SK-MEL-5 (cell line): ENCODE measurements around the gene CAD. TPM values are rescaled to one million over a fixed set of nuclear protein-coding genes. Genes with fewer than 3 reads are reported as not detected.
"Not testable (repeated sequence)": the region's sequence is repeated elsewhere in the genome, so short reads cannot be mapped to it uniquely, and the experiment has no call there.

ENCODE experiments used
- DNase-seq: peaks from one replicate; pipeline ENCODE4 v3.0.0-alpha.2; 2016; ENCODE audit warnings: low read depth, low spot score
- in situ Hi-C: cut with HindIII; loops from 2 replicates; pipeline ENCODE4 v1.10.0; 2016; ENCODE audit warnings: low sequenced_read_pairs, high pct_unique_total_duplicates, low pct_unique_long_range_greater_than_20kb
- total RNA-seq: library from RNA; depleted of rRNA; stranded (reverse); fragments of >200 nt; shearing (Covaris generic); gene quantifications from 2 replicates; pipeline ENCODE4 v1.2.3, GENCODE V29; 2014

Gene CAD
- total RNA-seq, 1 experiment from 2014 or later, result 37.0 TPM

DNA sequence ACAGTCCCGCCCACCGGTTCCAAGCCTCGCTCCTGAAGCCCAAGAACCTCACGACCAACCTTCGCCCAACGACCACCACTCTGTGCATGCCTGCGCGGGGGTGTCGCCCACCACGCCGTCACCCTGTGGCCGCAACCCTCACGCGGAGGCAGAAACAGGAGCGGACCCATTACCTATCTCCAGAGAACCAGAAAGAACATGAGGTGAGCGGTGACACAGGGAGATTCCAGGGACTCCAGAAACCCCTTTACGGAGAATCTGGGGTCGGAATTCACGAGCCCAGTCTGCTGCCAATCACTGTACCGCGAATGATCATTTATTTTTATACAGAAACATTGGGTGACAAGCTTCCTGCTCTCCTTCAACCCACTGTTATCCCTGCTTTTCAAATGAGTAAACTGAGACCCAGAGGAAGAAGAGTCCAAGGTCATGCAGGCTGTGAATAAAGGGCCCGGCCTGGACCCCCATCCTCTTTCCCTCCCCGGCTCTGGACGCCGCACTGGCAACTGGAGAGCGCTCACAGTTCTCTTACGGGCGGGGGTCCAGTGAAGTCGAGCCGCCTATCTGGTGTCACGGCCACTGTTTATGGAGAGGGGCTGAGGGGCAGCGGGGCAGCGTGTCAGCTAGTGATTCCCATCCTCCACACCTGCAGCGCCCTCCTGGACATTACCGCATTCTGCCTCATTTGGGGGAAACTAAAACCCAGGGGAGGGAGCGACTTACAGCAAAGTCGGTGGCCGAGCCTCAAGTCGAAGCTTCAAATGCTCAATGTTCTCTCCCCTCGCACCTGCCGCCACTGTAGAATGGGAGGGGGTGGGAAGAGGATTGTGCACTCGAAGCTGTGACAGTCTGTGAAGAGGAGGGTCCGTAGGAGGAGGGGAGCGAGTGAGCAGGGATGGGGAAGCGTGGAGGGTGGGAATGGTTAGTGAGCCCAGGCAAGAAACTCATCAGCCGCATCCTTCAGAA, 46.4 kb downstream of the CAD start:
- in situ Hi-C loops, result no loop called here
- no peak for DNase-seq

DNA sequence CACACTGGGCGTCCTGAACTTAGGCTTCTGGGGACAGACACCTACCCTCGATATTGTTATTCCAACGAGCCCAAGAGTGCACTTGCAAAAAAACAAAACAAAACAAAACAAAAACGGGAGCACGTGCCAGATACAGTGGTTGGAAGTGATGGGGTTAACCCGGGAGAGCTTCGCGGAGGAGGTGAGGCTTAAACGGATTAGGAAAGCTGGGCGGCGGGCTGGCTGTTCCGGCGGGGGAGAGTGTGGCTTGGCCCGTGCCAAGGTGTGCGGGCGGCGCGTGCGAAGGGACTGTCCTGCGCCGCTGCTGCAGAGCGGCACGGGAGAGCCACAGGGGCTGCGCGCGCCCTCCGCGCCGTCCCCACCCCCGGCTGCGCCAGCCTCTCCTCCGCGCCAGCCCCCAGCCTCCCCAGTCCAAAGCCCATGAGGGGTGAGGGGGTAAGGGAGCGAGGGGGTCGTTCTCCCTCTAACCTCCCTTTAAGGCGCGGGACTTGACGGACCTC, 47.1 kb downstream of the CAD start:
- no peak for DNase-seq
- in situ Hi-C loops, result no loop called here

DNA sequence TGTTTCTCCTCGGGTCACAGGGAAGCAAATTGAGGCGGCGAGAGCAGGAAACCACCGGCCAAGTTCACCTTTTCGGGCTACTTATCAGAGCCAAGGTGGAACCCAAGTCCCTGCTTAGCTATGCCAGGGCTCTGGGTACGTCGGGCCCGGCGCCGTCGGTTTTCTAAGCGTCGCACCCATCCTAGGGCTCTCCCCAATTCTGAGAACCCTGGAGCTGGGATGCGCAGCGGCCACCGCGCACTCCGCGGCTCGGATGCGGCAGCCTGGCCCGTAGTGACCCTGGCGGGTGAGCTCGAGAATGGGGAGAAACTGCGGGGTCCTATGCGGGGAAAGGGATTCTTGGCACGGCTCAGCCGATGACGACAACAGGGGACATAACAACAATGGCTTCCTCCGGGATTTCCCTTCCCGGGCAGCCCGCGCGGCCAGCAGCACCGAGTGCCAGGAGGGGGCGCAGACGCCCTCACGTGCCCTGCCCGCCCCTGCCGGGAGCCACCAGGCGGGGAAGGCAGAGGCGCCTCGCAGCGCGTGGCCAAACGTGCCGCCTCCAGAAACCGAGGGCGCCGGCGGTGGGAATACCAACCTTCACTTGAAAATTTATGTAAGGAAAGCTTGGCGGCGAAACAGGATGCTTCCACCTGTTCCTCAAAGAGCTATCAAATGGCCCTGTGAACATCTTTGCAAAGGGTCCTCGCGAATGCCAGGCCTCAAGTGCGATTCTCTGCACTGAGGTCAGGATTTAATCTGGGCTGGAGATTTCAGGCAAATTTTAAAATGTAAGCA, 47.8 kb downstream of the CAD start:
- DNase-seq, result peak; percentile 58
- in situ Hi-C loops, result no loop called here

DNA sequence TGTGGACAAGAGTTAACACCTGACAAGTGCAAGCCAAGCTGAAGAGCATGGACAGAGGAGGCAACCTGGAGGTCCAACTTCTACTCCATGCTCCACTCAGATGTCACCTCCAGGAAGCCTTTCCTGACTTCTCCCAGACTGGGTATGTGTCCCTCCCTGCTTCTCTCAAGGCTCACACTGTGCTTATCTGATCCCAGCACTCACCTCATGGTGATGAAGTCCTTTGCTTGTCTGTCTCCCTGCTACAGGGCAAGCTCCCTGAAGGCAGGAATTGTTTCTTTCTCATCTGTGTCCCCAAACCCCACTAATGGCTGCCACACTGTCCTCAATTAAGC, 48.3 kb downstream of the CAD start:
- in situ Hi-C loops, result no loop called here

DNA sequence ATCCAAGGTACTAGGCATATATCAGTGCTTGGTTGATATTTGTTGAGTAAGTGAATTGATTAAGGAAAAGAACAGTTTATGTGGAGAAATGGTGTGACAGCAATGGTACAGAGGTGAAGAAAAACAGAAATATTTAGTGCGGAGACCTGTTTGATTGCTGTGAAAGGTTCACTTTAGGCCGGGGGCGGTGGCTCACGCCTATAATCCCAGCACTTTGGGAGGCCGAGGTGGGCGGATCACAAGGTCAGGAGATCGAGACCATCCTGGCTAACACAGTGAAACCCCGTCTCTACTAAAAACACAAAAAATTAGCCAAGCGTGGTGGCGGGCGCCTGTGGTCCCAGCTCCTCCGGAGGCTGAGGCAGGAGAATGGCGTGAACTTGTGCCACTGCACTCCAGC, 51.1 kb downstream of the CAD start:
- DNase-seq, in situ Hi-C loops: not testable (repeated sequence)

More for the DNA sequence above, 48.3 kb downstream of the CAD start:
- no peak for DNase-seq

DNA sequence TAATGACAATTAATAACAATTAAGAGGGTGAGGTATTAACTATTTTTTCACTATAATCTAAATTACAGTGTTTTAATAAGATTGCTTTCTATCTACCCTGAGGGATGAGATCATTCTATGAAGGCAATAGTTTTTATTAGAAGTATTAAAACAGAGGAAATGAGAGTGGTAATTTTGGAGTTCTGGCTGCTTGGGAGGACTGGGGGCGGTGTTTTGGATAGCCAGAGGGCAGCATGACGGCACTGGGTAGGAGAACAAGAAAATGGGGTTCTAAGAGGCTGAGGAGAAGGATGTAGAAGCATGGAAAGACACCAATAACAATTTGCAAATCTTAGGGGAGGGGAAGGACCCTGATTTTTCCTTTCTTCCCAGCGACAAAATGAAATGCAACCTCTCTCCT, 53.0 kb downstream of the CAD start:
- in situ Hi-C loops, result no loop called here
- DNase-seq, result no peak

DNA sequence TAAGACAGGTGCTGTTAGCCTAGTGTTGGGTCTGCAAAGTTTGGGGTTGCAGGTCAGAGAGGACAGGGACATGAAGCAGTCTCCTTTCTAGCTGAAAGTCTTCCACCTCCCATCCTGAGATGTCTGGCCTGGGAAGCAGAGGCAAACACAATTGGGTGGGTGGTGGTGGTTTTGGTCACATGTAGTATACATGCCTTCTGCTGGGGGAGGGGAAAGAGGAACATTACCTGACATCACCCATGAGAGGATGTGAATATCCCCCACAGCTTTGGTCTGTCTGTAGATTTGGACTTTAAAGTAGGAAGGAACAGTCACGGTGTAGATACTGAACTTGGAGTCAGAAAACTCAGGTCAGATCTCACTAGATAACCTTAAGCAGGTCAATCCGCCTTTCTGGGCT, 53.5 kb downstream of the CAD start:
- in situ Hi-C loops, result no loop called here

DNA sequence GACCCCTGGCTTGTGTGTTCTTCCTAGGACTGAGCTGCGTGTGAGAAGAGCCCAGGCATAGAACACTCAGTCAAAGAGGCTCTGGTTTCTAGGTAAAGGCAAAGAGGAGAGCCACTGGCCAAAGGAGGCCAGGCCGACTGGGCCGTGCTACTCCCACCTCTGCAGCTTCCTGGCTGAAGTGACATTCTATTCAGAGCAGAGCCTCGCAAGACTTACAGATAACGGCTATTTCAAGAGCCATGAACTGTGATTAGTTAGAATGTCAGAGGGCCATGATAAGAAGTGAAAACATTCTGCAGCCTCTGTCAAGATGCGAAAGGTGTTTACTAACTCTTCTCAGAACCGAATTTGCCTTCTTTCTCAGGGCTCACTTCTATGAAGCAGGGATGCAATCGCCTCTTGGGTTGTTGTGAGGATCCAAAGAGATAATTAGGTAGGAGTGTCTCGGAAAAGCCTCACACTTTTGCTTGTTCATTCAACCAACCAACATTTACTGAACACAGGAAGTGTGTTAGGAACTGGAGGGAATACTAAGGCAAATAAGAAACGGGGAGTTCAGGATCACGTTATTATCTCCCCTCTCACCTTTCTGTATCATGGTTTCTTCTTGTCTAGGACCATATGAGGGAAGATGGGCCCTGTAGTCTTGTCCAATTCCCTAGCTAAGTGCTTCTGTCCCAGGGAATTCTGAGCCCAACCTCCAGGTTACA, 54.6 kb downstream of the CAD start:
- in situ Hi-C loops, result no loop called here
- no peak for DNase-seq

More for the DNA sequence above, 53.5 kb downstream of the CAD start:
- DNase-seq, result no peak

DNA sequence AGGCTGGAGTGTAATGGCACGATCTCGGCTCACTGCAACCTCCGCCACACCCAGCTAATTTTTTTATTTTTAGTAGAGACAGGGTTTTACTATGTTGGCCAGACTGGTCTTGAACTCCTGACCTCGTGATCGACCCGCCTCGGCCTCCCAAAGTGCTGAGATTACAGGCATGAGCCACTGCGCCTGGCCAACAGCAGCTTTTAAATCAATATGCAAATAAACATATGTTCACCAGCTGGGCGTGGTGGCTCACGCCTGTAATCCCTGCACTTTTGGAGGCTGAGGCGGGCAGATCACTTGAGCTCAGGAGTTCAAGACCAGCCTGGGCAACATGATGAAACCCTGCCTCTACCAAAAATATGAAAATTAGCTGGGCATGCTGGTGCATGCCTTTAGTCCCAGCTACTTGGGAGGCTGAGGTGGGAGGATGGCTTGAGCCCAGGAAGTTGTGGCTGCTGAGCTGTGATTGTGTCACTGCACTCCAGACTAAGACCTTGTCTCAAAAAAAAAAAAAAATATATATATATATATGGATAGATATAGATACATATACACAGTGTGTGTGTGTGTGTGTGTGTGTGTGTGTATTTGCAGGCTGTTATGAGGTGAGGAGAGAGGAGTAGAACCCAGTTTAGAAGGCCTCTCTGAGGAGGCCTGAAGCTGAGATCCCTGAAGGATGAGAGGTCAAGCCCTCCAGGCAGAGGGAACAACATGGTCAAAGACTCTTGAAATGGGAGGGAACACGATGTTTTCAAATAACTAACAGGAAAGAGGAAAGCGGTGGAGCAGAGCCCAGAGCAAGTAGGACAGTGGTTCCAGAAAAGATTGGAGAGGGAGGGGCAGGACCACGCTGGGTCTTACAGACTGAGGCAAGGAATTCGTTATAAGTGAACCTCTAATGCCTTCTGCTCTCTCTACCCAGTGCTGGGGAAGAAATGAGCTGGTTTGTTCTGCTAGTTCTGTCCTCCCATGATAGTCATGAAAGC, 55.7 kb downstream of the CAD start:
- in situ Hi-C loops, result not testable (repeated sequence)

DNA sequence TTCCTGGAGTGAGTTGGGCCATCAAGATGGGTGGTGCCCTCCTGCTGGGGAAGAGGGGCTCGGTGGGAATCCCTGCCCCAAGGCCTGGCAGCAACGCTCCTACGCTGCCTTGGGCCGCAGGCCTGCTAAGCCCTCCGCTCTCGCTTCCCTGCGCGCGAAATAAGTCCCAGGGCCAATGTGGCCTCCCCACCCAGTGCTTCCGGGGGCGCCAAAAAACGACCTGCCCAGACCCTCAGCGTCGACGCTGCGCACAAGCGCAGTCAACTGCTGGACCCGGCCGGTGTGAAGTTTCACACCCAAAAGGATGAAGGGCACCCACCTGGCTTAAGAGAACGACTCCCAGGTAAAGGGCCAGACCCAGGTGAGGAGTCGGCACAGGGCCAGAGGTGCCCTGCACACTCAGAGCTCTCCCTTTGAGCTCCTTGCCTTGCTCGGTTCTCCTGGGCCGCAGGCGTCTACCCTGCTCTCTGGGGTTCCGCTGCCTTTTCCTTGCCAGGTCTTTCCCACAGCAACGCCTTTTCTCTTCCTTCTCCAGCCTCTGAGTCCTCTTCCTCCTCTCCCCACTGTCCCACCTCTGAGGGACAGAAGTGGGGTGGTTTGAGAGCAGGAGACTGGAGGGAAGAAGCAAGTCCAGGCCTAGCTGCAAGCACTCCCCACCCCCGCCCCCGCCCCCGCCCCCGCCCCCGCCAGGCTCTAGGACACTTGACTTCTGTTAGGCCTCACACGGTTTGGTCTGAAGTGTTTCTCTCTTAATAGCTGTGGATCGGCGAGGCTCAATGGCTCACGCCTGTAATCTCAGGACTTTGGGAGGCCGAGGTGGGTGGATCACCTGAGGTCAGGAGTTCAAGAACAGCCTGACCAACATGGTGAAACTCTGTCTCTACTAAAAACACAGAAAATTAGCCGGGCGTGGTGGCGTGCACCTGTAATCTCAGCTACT, 58.3 kb downstream of the CAD start, which contains the start of gene DNAJC5G:
DNAJC5G (plus strand) TSS at position 223 of the 940 bp plus-strand sequence. CDS start 1,296 bp downstream, outside the sequence.
- in situ Hi-C loops, result no loop called here
- DNase-seq, result no peak

More for the DNA sequence above, 55.7 kb downstream of the CAD start:
- not testable (repeated sequence) for DNase-seq

DNA sequence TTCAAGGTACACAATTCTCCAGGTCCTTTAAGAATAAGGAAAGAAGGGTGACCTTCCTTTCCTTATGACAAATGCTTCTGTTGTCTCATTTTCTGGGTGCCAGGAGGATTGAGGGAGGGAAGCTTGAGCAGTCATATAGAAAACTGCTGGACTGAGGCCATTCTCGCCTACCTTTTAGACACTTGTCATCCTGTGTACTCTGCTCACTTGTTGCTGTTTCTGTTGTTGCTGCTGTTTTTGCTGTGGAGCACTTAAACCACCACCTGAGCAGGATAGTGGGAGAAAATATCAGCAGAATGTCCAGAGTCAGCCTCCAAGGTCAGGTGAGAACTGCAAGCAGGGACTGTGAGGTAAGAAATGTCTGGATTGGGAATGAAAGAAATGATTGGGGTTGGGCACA, 60.8 kb downstream of the CAD start:
- DNase-seq, result no peak
- in situ Hi-C loops, result no loop called here

DNA sequence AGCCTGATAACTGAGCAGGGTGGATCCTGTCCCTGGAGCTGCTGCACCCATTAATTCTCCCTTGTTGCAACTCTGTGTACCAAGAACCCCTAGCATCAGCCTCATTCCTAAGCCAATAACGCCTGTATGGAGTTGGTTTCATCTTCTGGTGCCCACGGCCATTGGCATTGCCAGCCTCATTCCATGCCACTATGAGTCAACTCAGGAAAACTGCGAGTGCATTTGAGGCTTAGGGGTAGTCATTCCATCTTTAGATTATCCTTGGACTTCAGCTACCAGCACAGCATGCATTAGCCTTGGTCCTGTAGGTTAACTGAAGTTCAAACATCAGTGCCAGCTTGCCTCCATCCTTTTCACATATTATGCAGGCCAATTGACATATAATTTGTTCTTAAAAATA, 63.7 kb downstream of the CAD start:
- in situ Hi-C loops, result no loop called here
- no peak for DNase-seq

DNA sequence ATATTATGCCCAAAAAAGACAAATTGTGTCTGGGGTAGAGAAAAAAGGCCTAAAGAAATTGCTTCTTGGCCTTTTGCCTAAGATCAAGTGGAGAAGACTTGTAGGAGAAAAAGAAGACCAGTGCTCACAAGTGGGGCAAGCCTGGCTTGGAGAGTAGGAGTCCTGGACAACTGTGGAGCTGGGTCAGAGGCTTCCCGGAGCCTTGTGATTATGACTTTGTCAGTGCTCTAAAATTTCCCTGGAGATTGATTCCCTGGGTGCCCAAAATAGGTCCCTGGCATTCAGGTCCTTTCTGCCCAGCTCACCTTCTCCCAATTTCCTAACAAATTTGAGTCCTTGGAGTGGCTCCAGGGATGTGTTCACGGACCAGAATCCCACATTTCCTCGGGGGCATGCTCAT, 64.3 kb downstream of the CAD start:
- in situ Hi-C loops, result no loop called here

DNA sequence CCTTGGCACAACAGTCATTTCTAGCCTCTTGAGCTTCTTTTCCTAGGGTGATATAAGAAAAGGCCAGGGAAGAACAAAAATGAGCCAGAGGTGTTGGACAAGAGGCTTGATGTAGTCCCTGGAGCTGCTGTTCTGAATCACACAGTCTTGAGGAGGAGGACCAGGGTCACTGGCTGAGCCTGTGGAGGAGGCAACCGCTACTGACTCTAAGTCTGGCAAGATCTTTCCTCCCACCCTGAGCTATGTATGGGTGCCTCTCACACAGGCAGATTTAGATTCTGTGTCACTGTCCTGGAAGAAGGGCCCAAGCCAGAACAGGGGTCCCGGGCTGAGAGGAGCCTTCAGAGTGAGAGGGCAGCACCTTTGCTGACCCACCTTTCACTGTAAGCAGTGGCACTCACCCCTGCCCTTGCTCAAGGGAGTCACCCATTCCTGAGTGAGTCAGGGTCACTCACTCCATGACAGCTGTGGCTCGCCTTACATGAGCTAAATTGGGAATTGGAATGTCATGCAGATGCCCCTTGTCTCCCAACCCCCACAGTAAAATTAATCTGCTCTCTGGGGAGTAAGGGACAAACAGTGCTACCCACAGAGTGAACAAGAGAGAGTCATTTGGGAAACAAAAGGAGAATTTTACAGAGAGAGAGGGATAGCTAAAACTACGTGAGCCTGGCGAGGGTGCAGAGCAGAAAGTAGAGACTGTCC, 64.8 kb downstream of the CAD start, which contains the start of gene TRIM54:
TRIM54 (plus strand) TSS at position 575 of the 705 bp plus-strand sequence. CDS start 303 bp downstream, outside the sequence.
- no peak for DNase-seq
- in situ Hi-C loops, result no loop called here

More for the DNA sequence above, 64.3 kb downstream of the CAD start:
- DNase-seq, result no peak

DNA sequence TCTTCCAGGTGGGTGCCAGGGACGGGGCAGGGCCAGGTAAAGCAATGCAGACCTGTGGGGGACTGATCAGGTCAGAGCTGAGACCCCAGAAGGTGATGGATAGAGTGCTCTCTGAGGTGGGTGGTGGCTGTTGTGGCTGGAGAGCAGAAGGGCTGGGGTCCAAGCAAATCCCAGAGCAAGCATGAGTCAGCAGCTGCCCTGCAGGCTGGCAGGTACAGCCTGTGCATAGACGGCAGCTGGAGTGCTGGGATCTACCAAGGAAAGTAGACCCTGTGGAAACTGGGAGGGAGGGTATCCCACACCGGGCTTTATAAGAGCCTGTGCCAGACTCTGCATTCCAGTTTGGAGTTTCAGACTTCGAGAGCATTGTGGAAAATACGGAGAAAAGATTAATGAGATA, 65.7 kb downstream of the CAD start:
- no peak for DNase-seq
- in situ Hi-C loops, result no loop called here
